Neural cell (in vitro differentiated cells): ENCODE results near the gene LIX1L. TPM values are rescaled to one million over a fixed set of nuclear protein-coding genes. Genes with fewer than 3 reads are reported as not detected.

ENCODE experiments used
- H2AFZ ChIP-seq: fragments of 200-600, 300-800 bp; sonication (generic), shearing (Covaris generic); 2 replicates; pipeline ENCODE4 v1.6.0; 2014; ENCODE audit warnings: low read depth, mild to moderate bottlenecking, antibody characterized with exemption, low read length, moderate library complexity
- H3F3A ChIP-seq: fragments of 200-600 bp; shearing (Covaris generic); 2 replicates; pipeline ENCODE4 v1.6.1; 2016; ENCODE audit warnings: mild to moderate bottlenecking, moderate library complexity, mixed read lengths, antibody characterized with exemption, low read length; ENCODE audit not compliant: insufficient read depth, poor library complexity, severe bottlenecking
- H3K27ac ChIP-seq: fragments of 200-600, 300-800 bp; sonication (generic), shearing (Covaris generic); 2 replicates; pipeline ENCODE4 v1.5.1; 2014; ENCODE audit warnings: mild to moderate bottlenecking, low read length, moderate library complexity
- H3K27me3 ChIP-seq: fragments of 300-800, 200-600 bp; sonication (generic), shearing (Covaris generic); 2 replicates; pipeline ENCODE4 v1.6.0; 2014; ENCODE audit warnings: mild to moderate bottlenecking, low read depth, low read length, moderate library complexity; ENCODE audit not compliant: insufficient read depth
- H3K36me3 ChIP-seq: fragments of 300-800, 200-600 bp; sonication (generic), shearing (Covaris generic); 2 replicates; pipeline ENCODE4 v1.5.1; 2014; ENCODE audit warnings: mild to moderate bottlenecking, antibody characterized with exemption, low read length, moderate library complexity; ENCODE audit not compliant: insufficient read depth
- H3K4me2 ChIP-seq: fragments of 300-800, 200-600 bp; sonication (generic), shearing (Covaris generic); 2 replicates; pipeline ENCODE4 v1.6.0; 2014; ENCODE audit warnings: mild to moderate bottlenecking, low read length
- H3K4me3 ChIP-seq: fragments of 300-800, 200-600 bp; sonication (generic), shearing (Covaris generic); 2 replicates; pipeline ENCODE4 v1.5.1; 2014; ENCODE audit warnings: mild to moderate bottlenecking, low read length, moderate library complexity
- H3K79me2 ChIP-seq: fragments of 200-600 bp; shearing (Covaris generic); replicated peaks from 2 replicates; pipeline ENCODE4 v1.6.0; 2014; ENCODE audit warnings: mild to moderate bottlenecking, low read length, moderate library complexity; ENCODE audit not compliant: insufficient read depth
- H3K9ac ChIP-seq: fragments of 300-800, 200-600 bp; sonication (generic), shearing (Covaris generic); 2 replicates; pipeline ENCODE4 v1.6.1; 2016; ENCODE audit warnings: mild to moderate bottlenecking, low read length, mixed read lengths
- H3K9me2 ChIP-seq: fragments of 200-600 bp; shearing (Covaris generic); 2 replicates; pipeline ENCODE4 v1.6.1; 2016; ENCODE audit warnings: mild to moderate bottlenecking, low read length, mixed read lengths; ENCODE audit not compliant: insufficient read depth
- H3K9me3 ChIP-seq: fragments of 200-600, 300-800 bp; sonication (generic), shearing (Covaris generic); 2 replicates; pipeline ENCODE4 v1.6.1; 2016; ENCODE audit warnings: mild to moderate bottlenecking, mixed run types, low read length, moderate library complexity, mixed read lengths
- H4K20me1 ChIP-seq: fragments of 200-600 bp; shearing (Covaris generic); 2 replicates; pipeline ENCODE4 v1.6.1; 2016; ENCODE audit warnings: mild to moderate bottlenecking, mixed run types; ENCODE audit not compliant: insufficient read depth
- EP300 ChIP-seq: fragments of 450-650 bp; conservative IDR thresholded peaks from 2 replicates; pipeline ENCODE4 v1.6.1; 2014; ENCODE audit warnings: antibody characterized with exemption, mild to moderate bottlenecking, moderate library complexity; ENCODE audit not compliant: poor library complexity, severe bottlenecking
- EZH2 ChIP-seq: fragments of 200-600, 300-800 bp; shearing (Covaris generic), sonication (generic); IDR thresholded peaks from 2 replicates; pipeline ENCODE4 v1.6.1; 2014; ENCODE audit warnings: antibody characterized with exemption, low read length, borderline replicate concordance, mild to moderate bottlenecking; ENCODE audit not compliant: insufficient read depth, poor library complexity, severe bottlenecking
- MXI1 ChIP-seq: fragments of 450-650 bp; conservative IDR thresholded peaks from 2 replicates; pipeline ENCODE4 v1.6.1; 2014; ENCODE audit warnings: antibody characterized with exemption, mild to moderate bottlenecking; ENCODE audit not compliant: poor library complexity, severe bottlenecking
- POLR2AphosphoS5 ChIP-seq: IDR thresholded peaks from 2 replicates; pipeline ENCODE4 v1.6.1; 2012
- RAD21 ChIP-seq: fragments of 450-650 bp; conservative IDR thresholded peaks from 2 replicates; pipeline ENCODE4 v1.6.1; 2014; ENCODE audit warnings: antibody characterized with exemption, mild to moderate bottlenecking, moderate library complexity
- REST ChIP-seq: IDR thresholded peaks from 2 replicates; pipeline ENCODE4 v1.6.1; 2012; ENCODE audit warnings: borderline replicate concordance
- SMC3 ChIP-seq: fragments of 450-650 bp; conservative IDR thresholded peaks from 2 replicates; pipeline ENCODE4 v1.6.1; 2014; ENCODE audit warnings: antibody characterized with exemption, mild to moderate bottlenecking, moderate library complexity; ENCODE audit not compliant: poor library complexity
- TAF1 ChIP-seq: IDR thresholded peaks from 2 replicates; pipeline ENCODE4 v1.6.1; 2012; ENCODE audit warnings: low read depth
- polyA plus RNA-seq: library from polyadenylated mRNA; depleted of rRNA; stranded (reverse); fragments of >200 nt; gene quantifications from 2 replicates; pipeline ENCODE4 v1.2.3, GENCODE V29; 2014
- TF ChIP-seq, protein P1 (sequence below): fragments of 450-650 bp; IDR thresholded peaks from 2 replicates; pipeline ENCODE4 v1.5.1; 2014; ENCODE audit warnings: antibody characterized with exemption, mild to moderate bottlenecking, moderate library complexity; ENCODE audit not compliant: poor library complexity, severe bottlenecking

Gene LIX1L
- polyA plus RNA-seq, 1 donor from 2014 or later, result 17.0 TPM

- H3K27ac ChIP-seq, result no peak overlapping the region
- no peaks in the 10 kb centered on the region for H3K27me3 ChIP-seq
- no peak overlapping the region for H3K9ac ChIP-seq
- H3K9me2 ChIP-seq, result no peaks in the 10 kb centered on the region
- H3K4me2 ChIP-seq, result no peak overlapping the region
- no peaks in the 10 kb centered on the region for H3K9me3 ChIP-seq
- H4K20me1 ChIP-seq, result no peaks in the 10 kb centered on the region
- TF ChIP-seq RAD21, result no peak
- TF ChIP-seq POLR2AphosphoS5, result no peak
- TF ChIP-seq, protein P1, sequence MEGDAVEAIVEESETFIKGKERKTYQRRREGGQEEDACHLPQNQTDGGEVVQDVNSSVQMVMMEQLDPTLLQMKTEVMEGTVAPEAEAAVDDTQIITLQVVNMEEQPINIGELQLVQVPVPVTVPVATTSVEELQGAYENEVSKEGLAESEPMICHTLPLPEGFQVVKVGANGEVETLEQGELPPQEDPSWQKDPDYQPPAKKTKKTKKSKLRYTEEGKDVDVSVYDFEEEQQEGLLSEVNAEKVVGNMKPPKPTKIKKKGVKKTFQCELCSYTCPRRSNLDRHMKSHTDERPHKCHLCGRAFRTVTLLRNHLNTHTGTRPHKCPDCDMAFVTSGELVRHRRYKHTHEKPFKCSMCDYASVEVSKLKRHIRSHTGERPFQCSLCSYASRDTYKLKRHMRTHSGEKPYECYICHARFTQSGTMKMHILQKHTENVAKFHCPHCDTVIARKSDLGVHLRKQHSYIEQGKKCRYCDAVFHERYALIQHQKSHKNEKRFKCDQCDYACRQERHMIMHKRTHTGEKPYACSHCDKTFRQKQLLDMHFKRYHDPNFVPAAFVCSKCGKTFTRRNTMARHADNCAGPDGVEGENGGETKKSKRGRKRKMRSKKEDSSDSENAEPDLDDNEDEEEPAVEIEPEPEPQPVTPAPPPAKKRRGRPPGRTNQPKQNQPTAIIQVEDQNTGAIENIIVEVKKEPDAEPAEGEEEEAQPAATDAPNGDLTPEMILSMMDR, result no peak
- TF ChIP-seq MXI1, result no peak
- no peak for TF ChIP-seq EP300
- TF ChIP-seq TAF1, result no peak
- no peak for TF ChIP-seq SMC3
- no peak for TF ChIP-seq EZH2
- TF ChIP-seq REST, result no peak
- H3F3A ChIP-seq, result no peaks in the 10 kb centered on the region
- H2AFZ ChIP-seq, result no peak overlapping the region
- no peak overlapping the region for H3K4me3 ChIP-seq
- no peaks in the 10 kb centered on the region for H3K79me2 ChIP-seq
- no peaks in the 10 kb centered on the region for H3K36me3 ChIP-seq
Measured at GRCh38 chr1:145912128-145912641, 45.6 kb downstream of the LIX1L start.

GRCh38 chr1:145908653-145909052 lies 49.2 kb downstream of the LIX1L start:
- Histone ChIP-seq H3K36me3 (no peaks in the 10 kb centered on the region), H3K9ac (no peak overlapping the region), H3K27me3 (no peaks in the 10 kb centered on the region), H3K27ac (no peak overlapping the region), H3K9me2 (no peaks in the 10 kb centered on the region), H3K79me2 (no peaks in the 10 kb centered on the region), H3F3A (no peaks in the 10 kb centered on the region), H3K9me3 (no peaks in the 10 kb centered on the region), H2AFZ (no peak overlapping the region), H3K4me2 (no peak overlapping the region), H3K4me3 (no peak overlapping the region), H4K20me1 (no peaks in the 10 kb centered on the region)
- TF ChIP-seq RAD21, result no peak
- TF ChIP-seq EP300, result no peak
- TF ChIP-seq MXI1, result no peak
- TF ChIP-seq REST, result no peak
- no peak for TF ChIP-seq TAF1
- TF ChIP-seq EZH2, result no peak
- TF ChIP-seq, protein P1, result no peak
- no peak for TF ChIP-seq POLR2AphosphoS5
- no peak for TF ChIP-seq SMC3
